GM12872 (cell line): ENCODE results near the gene RSU1.
A peak's percentile ranks its signal among the peaks of the same experiment; 100 is the strongest.

Experiments
- TF ChIP-seq, protein P1 (sequence below): IDR thresholded peaks from 3 replicates; pipeline ENCODE4 v1.5.1; 2011; ENCODE audit warnings: low read depth, mild to moderate bottlenecking, low read length, moderate library complexity; ENCODE audit not compliant: insufficient read depth

The RSU1 gene

DNA sequence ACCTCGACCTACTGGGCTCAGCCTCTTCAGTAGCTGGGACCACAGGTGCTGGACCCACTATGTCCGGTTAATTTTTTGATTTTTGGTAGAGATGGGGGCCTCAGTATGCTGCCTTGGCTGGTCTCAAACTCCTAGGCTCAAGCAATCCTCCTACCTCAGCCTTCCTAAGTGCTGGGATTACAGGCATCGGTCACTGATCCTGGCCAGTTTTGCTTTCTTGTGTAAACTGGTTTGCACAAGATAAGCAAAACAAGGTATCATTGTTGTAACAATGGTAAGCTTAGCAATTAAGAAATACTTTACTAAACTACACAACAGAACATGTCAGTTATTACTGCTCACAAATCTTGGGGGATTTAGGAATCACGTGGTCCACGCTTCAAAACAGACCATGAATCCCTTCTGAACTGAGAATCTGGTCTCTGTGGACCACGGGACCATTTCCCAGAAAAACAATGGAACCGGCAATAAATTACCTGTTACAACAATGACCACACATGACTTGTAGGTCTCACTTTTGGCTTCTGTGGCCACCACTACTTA, 36.8 kb downstream of the RSU1 start:
- TF ChIP-seq, protein P1, sequence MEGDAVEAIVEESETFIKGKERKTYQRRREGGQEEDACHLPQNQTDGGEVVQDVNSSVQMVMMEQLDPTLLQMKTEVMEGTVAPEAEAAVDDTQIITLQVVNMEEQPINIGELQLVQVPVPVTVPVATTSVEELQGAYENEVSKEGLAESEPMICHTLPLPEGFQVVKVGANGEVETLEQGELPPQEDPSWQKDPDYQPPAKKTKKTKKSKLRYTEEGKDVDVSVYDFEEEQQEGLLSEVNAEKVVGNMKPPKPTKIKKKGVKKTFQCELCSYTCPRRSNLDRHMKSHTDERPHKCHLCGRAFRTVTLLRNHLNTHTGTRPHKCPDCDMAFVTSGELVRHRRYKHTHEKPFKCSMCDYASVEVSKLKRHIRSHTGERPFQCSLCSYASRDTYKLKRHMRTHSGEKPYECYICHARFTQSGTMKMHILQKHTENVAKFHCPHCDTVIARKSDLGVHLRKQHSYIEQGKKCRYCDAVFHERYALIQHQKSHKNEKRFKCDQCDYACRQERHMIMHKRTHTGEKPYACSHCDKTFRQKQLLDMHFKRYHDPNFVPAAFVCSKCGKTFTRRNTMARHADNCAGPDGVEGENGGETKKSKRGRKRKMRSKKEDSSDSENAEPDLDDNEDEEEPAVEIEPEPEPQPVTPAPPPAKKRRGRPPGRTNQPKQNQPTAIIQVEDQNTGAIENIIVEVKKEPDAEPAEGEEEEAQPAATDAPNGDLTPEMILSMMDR = no peak

DNA sequence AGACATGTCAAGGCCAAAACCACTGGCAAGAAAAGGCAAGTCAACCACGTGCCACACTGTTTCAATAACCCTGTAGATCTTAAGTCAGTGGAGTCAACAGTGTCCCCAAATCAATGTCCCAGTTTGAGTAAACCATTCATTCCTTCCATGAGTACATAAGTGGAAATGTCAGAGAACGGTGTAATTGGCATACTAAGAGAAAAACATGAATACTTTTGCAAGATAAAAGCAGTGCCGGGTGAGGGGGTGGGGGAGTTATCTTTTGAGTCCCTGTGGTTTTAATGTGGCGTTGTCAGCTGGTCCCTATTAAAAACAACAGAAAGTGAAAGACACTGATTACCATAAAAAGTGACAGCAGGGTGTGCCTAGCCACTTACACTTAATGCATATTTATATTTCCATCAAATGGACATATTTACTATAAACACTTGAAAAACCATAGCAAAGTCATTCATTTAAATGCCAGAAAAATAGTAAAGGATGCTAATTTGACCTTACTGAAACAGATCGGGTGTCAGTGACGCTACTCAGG, 37.8 kb downstream of the RSU1 start:
- TF ChIP-seq, protein P1 = no peak

DNA sequence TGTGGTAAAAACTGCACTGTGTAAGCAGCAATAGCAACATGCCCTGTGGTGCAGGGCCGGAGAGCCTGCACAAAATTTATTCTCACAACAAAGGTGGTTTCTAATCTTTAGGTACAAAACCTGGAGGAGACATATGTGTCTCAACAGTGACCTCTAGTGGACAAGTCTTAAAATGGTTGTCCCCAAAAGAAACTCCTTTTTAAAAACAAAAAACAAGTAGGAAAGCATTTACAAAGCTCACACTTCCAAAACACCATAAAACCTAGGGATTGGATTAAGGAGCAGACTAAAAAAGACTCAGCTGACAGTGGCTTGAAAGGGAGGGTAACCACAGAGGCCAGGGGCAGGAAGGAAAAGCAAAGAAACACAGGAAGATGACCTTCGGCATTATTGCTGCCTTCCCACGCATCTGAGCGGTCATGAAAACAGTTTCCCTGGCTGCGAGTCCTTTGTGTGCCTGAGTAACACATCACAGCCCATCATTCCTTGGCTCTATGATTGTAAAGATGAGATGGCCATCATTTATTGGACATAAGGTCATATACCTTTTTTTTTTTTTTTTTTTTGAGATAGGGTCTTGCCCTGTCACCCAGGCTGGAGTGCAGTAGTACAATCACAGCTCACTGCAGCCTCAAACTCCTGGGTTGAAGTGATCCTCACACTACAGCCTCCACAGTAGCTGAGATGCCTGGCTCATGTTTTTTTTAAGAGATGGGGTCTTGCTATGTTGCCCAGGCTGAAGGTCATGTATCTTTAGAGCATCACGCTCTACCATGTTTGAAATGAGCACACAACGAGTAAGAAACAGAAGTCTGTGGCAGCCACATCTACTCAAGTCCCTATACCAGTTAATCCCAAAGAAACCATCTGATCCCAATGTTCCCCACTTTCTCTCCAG, 39.5 kb downstream of the RSU1 start:
- TF ChIP-seq, protein P1 = peak; percentile 59

DNA sequence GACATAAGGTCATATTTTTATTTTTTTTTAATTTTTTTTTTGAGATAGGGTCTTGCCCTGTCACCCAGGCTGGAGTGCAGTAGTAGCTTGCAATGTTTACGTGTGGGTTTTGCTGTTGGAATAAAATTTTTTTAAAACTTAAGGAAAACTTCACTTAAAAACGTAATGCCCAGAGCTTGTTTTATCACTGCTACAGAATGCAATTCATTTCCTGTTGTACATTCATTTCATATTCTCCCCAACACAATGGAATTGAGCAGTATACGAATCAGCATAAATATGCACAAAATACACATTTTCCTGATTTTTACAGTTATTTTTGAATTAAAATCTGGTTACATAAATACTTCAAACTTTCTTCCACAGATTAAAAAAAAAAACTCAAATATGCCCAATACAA, 40.3 kb downstream of the RSU1 start:
- TF ChIP-seq, protein P1 = no peak

DNA sequence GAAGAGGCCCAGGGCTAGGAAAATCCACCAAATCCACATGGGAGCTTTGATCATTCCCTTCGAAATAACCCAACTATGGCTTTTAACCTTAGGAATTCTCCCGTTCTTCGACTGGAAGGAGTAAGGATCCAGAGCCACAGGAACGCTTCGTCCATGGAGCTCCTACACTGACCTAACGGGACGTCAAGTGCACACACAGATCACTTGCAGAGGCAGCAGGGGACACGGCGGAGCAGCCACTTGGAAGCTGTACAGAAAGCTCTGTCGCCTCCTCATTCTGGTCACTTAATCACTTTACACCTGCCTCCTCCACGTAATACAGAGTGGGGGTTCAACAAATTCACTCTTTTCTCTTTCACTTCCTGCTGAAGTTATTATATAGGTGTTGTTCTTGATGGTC, 43.9 kb downstream of the RSU1 start:
- TF ChIP-seq, protein P1 = no peak

DNA sequence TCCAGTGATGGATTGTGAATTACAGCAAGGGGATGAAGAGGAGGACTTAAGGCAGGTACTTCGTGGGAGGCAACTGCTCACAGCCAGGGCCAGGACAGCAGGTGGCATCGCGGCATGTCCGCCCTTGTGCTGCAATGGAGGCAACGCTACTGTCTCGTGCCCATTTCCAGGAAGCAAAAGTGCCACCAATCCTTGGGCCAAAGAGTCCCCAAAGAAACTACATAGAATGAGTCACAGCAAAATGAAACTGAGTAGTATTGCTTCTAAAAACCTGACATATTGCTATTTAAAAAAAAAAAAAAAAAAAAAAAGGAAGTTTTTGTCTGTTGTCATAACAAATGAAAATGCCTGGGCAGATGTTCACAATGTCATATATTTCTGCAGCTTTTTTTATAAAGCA, 46.6 kb downstream of the RSU1 start:
- TF ChIP-seq, protein P1 = no peak

DNA sequence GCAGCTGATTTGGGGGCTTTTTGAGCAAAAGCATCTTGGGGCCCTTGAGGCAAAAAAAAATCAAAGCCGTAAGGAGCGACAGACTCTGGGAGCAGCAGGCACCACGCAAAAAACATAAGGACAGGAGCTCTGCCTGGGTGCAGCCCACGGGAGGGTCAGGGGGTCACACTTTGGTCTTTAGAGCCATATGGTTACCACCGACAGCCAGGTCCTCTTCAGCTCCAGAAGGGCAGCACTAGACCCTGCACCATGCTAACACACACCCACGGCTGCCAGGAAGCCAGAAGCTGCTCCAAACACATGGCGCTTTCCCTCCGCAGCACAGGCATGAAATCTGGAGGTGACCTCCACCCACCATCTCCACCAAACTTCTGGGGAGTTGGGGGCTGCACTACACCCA, 47.1 kb downstream of the RSU1 start:
- TF ChIP-seq, protein P1 = no peak
